Measurements from ENCODE around the gene FBXL19.
A peak's percentile ranks its signal among the peaks of the same experiment; 100 is the strongest.

FBXL19 gene

GRCh38 chr16:30875871-30876801, 47.2 kb upstream of the FBXL19 start:
- Histone ChIP-seq H3K4me3 (replicated peaks; ENCODE audit: insufficient read depth, low read length) (peak overlapping the region; percentile 81), H3K27ac (replicated peaks) (peak overlapping the region; percentile 86), H3K27me3 (ENCODE audit: insufficient read depth, poor library complexity, severe bottlenecking) (no peaks in the 10 kb centered on the region)
- no peak; the same call in 1 of the 2 replicates for TF ChIP-seq POLR2AphosphoS5 (IDR thresholded peaks at IDR 0.05; ENCODE audit: low read depth)
- peak; percentile 88 for TF ChIP-seq SPI1 (IDR thresholded peaks at IDR 0.05; ENCODE audit: borderline replicate concordance, low read depth)
- peak in 1 of 2 experiments; percentile 67 for DNase-seq (ENCODE audit: low read depth in 1 of 2, low spot score in 1 of 2)

GRCh38 chr16:30876867-30877266, 46.5 kb upstream of the FBXL19 start:
- Histone ChIP-seq H3K27me3 (ENCODE audit: insufficient read depth, poor library complexity, severe bottlenecking) (no peaks in the 10 kb centered on the region), H3K4me3 (replicated peaks; ENCODE audit: insufficient read depth, low read length) (no peak overlapping the region), H3K27ac (replicated peaks) (no peak overlapping the region)
- TF ChIP-seq GABPA (IDR thresholded peaks at IDR 0.05; ENCODE audit: low read depth), result no peak
- no peak for TF ChIP-seq POLR2AphosphoS5 (IDR thresholded peaks at IDR 0.05; ENCODE audit: low read depth)
- no peak for TF ChIP-seq SPI1 (IDR thresholded peaks at IDR 0.05; ENCODE audit: borderline replicate concordance, low read depth)
- TF ChIP-seq, protein P1, sequence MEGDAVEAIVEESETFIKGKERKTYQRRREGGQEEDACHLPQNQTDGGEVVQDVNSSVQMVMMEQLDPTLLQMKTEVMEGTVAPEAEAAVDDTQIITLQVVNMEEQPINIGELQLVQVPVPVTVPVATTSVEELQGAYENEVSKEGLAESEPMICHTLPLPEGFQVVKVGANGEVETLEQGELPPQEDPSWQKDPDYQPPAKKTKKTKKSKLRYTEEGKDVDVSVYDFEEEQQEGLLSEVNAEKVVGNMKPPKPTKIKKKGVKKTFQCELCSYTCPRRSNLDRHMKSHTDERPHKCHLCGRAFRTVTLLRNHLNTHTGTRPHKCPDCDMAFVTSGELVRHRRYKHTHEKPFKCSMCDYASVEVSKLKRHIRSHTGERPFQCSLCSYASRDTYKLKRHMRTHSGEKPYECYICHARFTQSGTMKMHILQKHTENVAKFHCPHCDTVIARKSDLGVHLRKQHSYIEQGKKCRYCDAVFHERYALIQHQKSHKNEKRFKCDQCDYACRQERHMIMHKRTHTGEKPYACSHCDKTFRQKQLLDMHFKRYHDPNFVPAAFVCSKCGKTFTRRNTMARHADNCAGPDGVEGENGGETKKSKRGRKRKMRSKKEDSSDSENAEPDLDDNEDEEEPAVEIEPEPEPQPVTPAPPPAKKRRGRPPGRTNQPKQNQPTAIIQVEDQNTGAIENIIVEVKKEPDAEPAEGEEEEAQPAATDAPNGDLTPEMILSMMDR (IDR thresholded peaks at IDR 0.05; ENCODE audit: insufficient read depth, low read length), result no peak
- TF ChIP-seq REST (IDR thresholded peaks at IDR 0.05; ENCODE audit: insufficient replicate concordance, low read depth), result no peak
- no peak for DNase-seq (ENCODE audit: low read depth in 1 of 2, low spot score in 1 of 2)

DNA sequence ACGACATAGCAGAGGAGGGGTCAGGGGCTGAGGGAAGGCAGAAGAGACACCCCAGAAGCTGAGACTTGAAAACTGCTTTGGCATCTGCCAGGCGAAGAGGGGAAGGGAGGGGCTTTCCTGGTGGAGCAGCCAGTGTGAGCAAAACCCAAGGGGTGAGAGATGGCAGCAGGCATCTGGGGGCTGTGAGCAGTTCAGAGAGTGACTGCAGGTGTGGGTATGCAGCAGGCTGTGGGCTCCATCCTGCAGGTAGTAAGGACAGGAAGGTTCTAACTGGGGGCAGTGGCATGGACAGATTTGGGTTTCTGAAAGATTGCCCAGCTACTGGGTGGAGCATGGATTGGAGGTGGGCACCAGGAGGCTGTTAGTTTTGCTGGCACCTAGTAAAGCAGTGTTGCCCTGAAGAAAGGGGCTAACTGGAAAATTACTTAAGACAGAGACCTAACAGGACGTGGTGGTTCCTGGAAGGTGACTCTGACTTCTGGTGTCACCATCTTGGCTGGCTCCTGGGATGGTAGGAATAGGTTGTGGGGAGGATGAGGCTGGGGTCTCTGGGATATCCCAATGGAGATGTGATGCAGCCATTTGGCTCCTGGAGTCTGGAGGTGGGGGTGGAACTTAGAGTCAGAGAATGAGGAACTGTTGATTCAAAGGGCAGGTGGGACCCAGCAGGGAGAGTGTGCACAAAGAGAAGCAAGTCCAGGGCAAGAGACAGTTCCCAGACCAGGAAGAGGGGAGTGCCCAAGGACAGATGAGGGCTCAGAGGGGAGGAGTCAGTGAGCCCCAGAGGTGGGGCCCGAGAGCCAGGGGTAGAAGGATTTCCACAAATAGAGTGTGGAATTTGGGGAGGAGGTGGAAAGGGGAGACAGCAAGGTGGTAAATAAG, 40.7 kb upstream of the FBXL19 start:
- DNase-seq (ENCODE audit: low read depth in 1 of 2, low spot score in 1 of 2), result peak in 1 of 2 experiments; percentile 49
- no peak overlapping the region for H3K27ac ChIP-seq (replicated peaks)
- H3K27me3 ChIP-seq (ENCODE audit: insufficient read depth, poor library complexity, severe bottlenecking), result no peaks in the 10 kb centered on the region
- no peak overlapping the region for H3K4me3 ChIP-seq (replicated peaks; ENCODE audit: insufficient read depth, low read length)
- TF ChIP-seq SPI1 (IDR thresholded peaks at IDR 0.05; ENCODE audit: borderline replicate concordance, low read depth) (peak; percentile 80), POLR2AphosphoS5 (IDR thresholded peaks at IDR 0.05; ENCODE audit: low read depth) (no peak)

GRCh38 chr16:30884760-30885159, 38.6 kb upstream of the FBXL19 start:
- TF ChIP-seq POLR2AphosphoS5 (IDR thresholded peaks at IDR 0.05; ENCODE audit: low read depth) (no peak), GABPA (IDR thresholded peaks at IDR 0.05; ENCODE audit: low read depth) (no peak), REST (IDR thresholded peaks at IDR 0.05; ENCODE audit: insufficient replicate concordance, low read depth) (no peak), SPI1 (IDR thresholded peaks at IDR 0.05; ENCODE audit: borderline replicate concordance, low read depth) (no peak)
- TF ChIP-seq, protein P1 (IDR thresholded peaks at IDR 0.05; ENCODE audit: insufficient read depth, low read length), result no peak

More at GRCh38 chr16:30884760-30885159, 38.6 kb upstream of the FBXL19 start:
- no peak overlapping the region for H3K4me3 ChIP-seq (replicated peaks; ENCODE audit: insufficient read depth, low read length)
- no peak overlapping the region for H3K27ac ChIP-seq (replicated peaks)
- H3K27me3 ChIP-seq (ENCODE audit: insufficient read depth, poor library complexity, severe bottlenecking), result no peaks in the 10 kb centered on the region
- DNase-seq (ENCODE audit: low read depth in 1 of 2, low spot score in 1 of 2), result no peak
